Hepatocyte (in vitro differentiated cells): Measurements from ENCODE around the gene EIF2AK2.

Source experiments
- CTCF ChIP-seq: fragments of 200-600 bp; sonication (generic); IDR thresholded peaks from 2 replicates; pipeline ENCODE4 v1.5.1; 2016; ENCODE audit warnings: antibody characterized with exemption, mild to moderate bottlenecking; ENCODE audit not compliant: poor library complexity
- EZH2 ChIP-seq: fragments of 200-600 bp; sonication (generic); IDR thresholded peaks from 2 replicates; pipeline ENCODE4 v1.6.1; 2016; ENCODE audit warnings: antibody characterized with exemption, mild to moderate bottlenecking, borderline replicate concordance
- EZH2phosphoT487 ChIP-seq: fragments of 200-600 bp; sonication (generic); IDR thresholded peaks from one replicate; pipeline ENCODE4 v1.6.1; 2018; ENCODE audit warnings: antibody characterized with exemption, mild to moderate bottlenecking, low read depth, moderate library complexity; ENCODE audit not compliant: unreplicated experiment, severe bottlenecking

DNA sequence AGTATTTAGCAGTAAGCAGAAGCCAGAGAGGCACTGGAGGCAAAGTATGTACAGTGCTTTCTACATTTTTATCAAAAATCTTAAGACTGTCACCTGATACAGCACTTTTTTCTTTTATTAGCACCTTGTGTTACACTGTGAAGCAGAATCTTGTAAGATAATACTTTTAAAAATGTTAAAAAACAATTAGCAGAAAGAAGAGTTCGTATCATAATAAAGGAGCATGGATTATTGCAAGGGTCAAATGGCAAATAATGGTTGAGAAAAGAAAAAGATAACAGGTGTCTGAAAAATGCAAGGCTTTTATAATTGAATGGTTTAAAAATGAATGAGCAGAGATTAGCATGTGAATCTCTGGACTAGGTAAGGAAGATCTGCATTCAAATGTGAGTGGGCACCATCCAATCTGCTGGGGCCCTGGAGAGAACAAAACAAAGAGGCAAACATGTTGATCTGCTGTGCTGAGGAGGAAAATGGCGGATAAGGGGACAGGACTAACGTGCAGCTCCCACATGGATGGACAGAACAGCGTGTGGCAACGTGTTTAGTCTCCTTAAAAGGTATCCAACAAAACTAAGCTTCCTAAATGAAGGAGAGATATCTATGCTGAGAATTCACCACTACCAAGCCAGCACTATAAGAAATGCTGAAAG lies 49.0 kb upstream of the EIF2AK2 start:
- no peak for TF ChIP-seq EZH2
- TF ChIP-seq CTCF = no peak
- TF ChIP-seq EZH2phosphoT487 = no peak
